NT2/D1 (cell line): ENCODE measurements around the gene PARP4.

Experiments used
- YY1 ChIP-seq: IDR thresholded peaks from 2 replicates; pipeline ENCODE4 v1.6.1; 2011; ENCODE audit not compliant: insufficient read length, insufficient read depth
- ZNF274 ChIP-seq: IDR thresholded peaks from 2 replicates; pipeline ENCODE4 v1.6.1; 2011; ENCODE audit warnings: mild to moderate bottlenecking, low read depth, low read length

GRCh38 chr13:24541127-24541475 is 28.5 kb upstream of the PARP4 start:
- no peak for TF ChIP-seq ZNF274
- TF ChIP-seq YY1 = no peak
